DMS 273 (cell line): ENCODE data around the gene GLIS1.
"Not testable (repeated sequence)": the region's sequence is repeated elsewhere in the genome, so short reads cannot be mapped to it uniquely, and the experiment has no call there.

Experiments
- DNase-seq: peaks from one replicate; lab custom pipeline; 2025; ENCODE audit not compliant: unreplicated experiment; lab: John Stamatoyannopoulos, UW

The GLIS1 gene

GRCh38 chr1:53568540-53568939 is 170.4 kb downstream of the GLIS1 start:
- DNase-seq, result no peak

- DNase-seq, result no peak
Measured at GRCh38 chr1:53567851-53568250, 171.1 kb downstream of the GLIS1 start.

- DNase-seq, result no peak
Measured at GRCh38 chr1:53567450-53567849, 171.5 kb downstream of the GLIS1 start.

GRCh38 chr1:53563611-53564010 is 175.4 kb downstream of the GLIS1 start:
- no peak for DNase-seq

GRCh38 chr1:53562981-53563379 is 176.0 kb downstream of the GLIS1 start:
- no peak for DNase-seq

GRCh38 chr1:53562291-53562980 is 176.5 kb downstream of the GLIS1 start:
- DNase-seq, result no peak

GRCh38 chr1:53561503-53562105 is 177.4 kb downstream of the GLIS1 start:
- peak; percentile 46 for DNase-seq

- no peak for DNase-seq
Measured at GRCh38 chr1:53560581-53561502, 178.1 kb downstream of the GLIS1 start.

GRCh38 chr1:53559854-53560580 is 178.9 kb downstream of the GLIS1 start:
- DNase-seq, result no peak

- DNase-seq, result no peak
Measured at GRCh38 chr1:53559391-53559815, 179.6 kb downstream of the GLIS1 start.

- no peak for DNase-seq
Measured at GRCh38 chr1:53558739-53559315, 180.1 kb downstream of the GLIS1 start.

GRCh38 chr1:53557830-53558738 is 180.9 kb downstream of the GLIS1 start:
- DNase-seq, result no peak

GRCh38 chr1:53557369-53557768 is 181.6 kb downstream of the GLIS1 start:
- DNase-seq, result no peak

GRCh38 chr1:53556657-53557227 is 182.2 kb downstream of the GLIS1 start:
- no peak for DNase-seq

GRCh38 chr1:53555620-53556326 is 183.2 kb downstream of the GLIS1 start:
- not testable (repeated sequence) for DNase-seq

GRCh38 chr1:53554592-53555305 is 184.2 kb downstream of the GLIS1 start:
- DNase-seq, result no peak

GRCh38 chr1:53553734-53554509 is 185.0 kb downstream of the GLIS1 start:
- DNase-seq, result peak; percentile 54
